Stimulated activated CD4-positive, alpha-beta T cell treated with anti-CD3 and anti-CD28 coated beads, Interleukin-1b, Interleukin-23, amount 100 ng/mL, for 24 hours (primary cell): Measurements from ENCODE around the gene GID4.

Experiments
- DNase-seq, 4 experiments: peaks; one replicate each; pipeline ENCODE4 v3.0.0-alpha.2; 2020; ENCODE audit warnings: low read depth in 4 of 4, low spot score in 1 of 4

Gene GID4

DNA sequence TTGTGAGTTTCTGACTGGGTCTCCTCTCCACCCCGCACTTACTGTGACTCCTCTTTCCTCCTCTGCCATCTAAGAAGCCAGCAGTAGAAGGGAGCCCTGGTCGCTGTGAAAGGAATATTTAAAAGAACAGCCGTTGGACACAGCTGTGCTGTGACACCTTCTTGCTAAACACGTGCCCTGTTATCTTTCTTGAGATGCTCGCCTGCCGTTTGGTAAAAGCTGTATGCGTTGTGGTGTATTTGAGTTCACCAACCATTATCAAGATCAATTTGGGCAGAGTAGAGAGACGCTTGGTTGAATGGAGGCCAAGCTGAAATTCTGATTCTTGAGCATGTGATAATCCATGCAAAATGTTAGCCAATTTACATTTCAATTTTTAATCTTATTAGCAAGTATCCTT, 3.8 kb downstream of the GID4 start:
- no peak for DNase-seq

DNA sequence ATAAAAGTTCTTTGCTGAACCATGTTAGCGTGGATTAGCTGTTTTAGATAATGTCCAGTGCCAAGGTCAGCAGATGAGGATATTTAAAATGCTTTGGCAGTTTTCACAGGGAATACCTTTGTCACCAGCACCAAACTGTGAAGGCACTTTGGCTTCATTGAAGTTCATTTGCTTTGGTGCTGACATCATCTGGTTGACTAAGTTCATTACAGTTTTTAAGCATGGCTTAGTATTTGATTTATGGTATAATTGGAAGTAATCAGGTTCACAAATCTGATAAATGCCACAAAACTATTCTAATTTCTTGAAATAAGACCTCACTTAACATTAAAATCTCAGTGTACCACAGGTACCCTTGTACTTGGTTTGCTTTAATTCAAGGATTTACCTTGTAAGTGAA, 4.3 kb downstream of the GID4 start:
- no peak for DNase-seq

DNA sequence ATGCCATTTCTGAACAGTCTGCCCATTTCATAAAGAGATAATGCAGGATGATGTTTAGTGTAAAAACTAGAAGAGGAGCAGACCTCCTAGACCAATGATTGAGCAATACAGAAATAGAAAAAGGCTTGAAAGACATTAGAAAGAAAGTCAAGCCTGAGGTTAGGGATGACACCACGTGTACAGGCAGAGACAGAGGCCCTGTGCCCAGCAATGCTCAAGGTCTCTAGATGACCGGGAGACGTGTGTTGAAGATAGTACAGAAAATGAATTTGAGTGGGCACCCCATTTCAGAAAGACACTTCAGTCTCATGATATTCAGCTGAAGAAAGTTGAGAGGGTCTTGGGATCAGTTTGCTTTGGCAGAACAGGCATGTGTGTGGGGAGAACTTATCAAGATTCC, 5.4 kb downstream of the GID4 start:
- DNase-seq = no peak

DNA sequence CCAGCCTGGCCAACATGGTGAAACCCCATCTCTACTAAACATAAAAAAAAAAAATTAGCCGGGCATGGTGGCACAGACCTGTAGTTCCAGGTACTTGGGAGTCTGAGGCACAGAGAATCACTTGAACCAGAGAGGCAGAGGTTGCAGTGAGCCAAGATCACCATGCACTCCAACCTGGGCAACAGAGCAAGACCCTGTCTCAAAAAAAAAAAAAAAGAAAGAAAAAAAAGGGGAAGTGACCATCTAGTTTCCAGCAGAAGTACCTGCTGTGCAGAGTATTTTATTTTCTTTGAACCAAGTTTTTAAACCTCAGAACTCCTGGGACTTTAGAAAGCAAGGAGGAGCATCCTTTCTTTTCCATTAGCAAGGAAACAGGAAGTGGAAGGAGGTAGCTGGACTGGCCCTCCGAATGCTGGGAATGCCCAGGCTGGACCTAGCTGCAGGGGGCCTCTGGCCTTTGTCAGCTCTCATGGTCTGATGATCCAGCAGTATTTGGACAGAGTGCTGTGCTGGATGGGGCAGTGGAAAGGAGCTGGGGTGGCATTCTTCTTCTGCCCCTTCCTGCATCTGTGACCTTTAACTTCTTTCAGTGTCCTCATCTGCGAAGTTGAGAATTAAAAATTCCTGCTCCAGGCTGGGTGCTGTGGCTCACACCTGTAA, 6.6 kb downstream of the GID4 start:
- DNase-seq = no peak

DNA sequence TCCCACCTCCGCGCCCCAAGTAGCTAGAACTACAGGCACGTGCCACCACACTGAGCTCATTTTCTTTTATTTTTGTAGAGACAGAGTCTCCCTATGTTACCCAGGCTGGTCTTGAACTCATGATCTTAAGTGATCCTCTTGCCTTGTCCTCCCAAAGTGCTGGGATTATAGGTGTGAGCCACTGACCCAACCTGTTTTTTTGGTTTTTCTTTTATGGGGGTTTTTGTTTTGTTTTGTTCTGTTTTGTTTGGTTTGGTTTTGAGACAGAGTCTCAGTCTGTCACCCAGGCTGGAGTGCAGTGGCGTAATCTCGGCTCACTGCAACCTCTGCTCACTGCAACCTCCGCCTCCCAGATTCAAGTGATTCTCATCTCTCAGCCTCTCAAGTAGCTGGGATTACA, 16.4 kb downstream of the GID4 start:
- no peak for DNase-seq

DNA sequence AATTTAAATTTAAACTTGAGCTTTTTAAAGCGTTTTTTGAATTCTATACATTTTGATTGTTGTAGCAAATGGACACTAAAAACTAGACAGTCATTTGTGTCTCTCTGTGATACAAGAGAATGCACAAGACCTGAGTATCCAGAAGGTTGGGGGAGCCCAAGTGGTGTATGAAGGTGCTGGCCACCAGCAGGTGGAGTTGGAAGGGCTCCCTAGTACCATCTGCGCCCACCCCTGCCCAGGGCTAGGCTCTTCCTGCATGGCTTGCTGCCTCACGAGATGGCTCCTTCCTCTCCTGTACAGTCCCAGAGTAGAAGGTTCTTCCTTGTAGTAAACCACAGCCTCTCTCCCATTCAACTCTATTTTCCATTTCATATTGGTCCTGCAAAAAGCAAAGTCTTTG, 17.0 kb downstream of the GID4 start:
- DNase-seq = no peak

DNA sequence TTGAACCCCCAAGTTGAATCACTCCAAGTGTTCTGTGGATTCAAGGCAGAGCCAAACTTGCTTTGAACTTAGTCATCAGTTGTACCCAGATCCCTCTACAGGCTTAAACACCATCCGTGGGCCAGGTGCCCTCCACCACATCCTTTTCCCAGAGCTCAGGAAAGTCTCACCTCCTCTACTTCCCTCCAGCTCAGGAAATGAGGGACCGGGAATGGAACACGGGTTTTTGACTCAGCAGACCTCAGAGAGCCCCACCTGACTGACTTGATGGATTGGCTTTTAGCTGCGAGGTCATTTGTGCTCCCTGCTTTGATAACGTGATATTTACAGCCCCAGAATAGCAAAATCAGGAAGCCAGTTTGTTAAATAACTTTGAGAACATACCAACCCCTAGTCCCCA, 20.1 kb downstream of the GID4 start:
- DNase-seq = no peak

DNA sequence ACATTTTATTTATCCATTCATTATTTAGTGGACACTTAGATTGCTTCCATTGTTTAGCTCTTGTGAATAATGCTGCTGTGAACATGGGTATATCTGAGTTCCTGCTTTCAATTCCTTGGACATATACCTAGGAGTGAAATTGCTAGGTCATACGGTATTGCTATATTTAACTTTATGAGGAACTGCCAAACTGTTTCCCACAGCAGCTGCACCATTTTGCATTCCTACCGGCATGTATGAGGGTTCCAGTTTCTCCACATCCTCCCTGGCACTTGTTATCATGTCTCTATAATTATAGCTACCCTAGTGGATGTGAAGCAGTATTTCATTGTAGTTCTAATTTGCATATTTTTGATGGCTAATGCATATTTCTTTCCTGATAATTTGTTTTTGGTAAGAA, 24.8 kb downstream of the GID4 start:
- no peak for DNase-seq

DNA sequence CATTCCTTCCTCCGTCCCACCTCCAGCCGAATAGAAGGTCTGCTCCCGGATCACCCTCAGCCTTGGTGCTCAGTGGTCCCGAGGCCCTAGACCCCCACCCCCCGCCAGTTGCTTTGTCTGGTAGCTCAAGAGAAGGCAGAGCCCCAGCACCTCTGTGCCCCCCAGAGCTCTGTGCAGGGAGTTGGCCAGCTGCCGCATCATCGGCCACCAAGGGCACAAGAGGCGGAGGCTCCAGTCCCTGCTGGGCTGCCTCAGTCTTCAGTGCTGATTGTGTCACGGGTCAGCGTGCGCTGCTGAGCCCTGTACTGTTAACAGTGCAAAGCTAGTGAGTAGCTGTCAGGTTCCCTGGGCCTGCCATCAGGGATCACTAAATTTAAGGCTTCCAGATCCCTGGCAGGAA, 26.3 kb downstream of the GID4 start:
- DNase-seq = no peak

DNA sequence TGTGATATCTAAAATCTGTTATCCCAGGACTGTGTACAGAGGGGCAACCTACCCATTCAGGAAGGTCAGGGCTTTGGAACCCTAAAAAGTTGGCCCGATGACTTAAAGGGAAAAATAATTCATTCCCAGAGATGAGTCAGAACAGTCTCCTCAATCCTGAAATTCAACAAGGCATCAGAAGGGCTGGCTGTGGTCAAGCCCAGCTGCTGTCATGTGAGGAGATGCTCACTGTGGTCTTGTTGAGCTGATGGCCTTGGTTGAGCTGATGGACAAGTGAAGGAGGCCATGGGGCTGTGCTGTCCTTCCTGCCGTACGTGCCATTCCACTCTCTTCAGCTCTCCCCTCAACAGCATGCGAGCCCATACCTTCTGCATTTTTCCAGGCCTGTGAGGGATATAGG, 27.7 kb downstream of the GID4 start:
- DNase-seq = no peak

DNA sequence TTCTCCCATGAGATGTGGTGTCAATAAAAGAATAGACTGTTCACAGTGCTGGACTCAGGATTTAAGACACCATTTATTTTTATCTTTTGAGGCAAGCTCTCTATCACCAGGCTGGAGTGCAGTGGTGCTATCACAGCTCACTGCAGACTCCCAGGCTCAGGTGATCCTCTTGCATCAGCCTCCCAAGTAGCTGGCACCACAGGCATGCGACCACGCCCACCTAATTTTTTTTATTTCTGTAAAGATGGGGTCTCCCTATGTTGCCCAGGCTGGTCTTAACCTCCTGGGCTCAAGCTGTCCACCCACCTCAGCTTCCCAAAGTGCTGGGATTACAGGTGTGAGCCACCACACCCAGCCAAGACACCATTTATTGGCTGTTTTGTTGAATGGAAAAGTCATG, 29.9 kb downstream of the GID4 start:
- no peak for DNase-seq

DNA sequence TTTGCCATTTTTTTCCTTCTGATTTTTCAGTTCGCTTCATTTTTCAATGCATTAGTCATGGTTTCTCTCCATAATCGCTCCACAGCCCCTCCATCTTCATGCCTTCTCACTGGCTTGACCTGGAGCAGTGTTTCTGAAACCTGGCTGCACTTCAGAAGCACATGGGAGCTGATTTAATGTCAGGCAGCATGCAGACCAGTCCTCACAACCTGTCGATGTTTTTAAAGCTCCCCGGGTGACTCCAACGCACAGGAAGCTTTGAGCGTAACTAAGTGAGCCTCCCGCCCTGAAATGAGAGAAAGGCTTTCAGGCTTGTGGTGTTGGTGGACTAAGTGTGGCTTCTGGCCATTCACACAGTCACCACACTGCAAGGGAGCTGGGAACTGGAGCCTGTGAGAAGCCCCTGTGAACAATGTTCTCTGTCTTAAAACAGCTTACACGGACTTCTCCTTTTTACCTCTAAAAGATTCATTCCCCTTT, 31.7 kb downstream of the GID4 start:
- DNase-seq = no peak

DNA sequence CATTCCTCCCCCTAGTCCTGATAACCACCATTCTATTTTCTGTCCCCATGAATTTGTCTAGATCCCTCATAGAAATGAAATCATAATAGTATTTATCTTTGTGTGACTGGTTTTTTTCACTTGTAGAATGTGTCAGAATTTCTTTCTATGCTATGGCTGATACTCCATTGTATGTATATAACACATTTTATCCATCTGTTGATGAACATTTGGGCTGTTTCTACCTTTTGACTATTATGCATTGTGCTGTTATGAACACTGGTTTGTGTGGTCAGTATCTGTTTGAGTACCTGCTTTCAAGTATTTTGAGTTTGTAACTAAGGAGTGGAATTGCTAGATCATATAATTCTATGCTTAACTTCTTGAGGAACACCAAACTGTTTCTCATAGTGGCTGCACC, 32.5 kb downstream of the GID4 start:
- DNase-seq = no peak

DNA sequence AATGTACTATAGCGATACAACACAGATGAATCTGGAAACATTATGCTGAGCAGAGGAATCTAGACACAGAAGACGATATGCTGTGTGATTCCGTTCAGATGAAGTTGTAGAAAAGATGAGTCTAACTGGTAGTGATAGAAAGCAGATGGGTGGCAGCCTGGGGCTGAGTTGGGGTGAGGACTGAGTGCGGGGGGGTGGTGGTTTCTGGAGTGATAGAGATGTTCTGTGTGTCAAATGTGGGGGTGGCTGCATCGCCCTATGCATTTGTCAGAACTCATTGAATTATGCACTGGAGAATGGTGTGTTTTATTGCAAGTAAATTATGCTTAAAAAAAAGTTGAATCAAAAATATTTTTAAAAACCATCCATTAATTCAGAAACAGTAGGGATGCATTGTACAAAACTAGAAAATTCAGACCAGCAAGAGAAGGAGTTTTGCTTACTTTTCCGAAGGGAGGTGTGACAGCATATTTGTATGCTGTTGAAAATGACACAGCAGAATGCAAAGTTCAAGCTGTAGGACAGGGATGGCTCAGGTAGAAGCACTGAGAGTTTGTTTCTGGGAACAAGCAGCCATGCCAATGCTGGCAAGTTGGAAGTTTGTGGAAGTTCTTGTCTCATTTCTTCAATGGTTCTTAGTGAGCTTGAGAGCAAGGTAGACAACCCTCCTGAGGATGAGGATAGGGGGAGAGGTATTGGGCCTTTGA, 35.5 kb downstream of the GID4 start:
- DNase-seq = no peak

DNA sequence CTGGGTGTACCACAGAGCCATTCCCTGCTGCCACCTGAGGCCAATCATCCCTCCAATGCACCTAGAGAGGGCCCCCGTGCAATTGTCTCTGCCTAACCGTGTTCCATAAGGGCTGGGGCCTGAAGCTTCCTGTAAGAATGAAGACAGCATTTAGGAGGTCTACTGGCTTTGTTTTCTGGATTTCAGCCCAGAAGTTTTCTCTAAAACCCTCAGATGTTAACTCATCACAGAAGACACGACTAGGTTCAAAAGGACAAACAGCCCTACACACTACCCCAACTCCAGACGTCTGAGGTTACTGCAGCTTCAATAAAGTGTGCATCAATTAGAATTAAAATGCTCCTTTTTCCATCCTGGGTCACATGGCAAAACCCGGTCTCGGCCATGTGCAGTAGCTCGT, 37.7 kb downstream of the GID4 start:
- DNase-seq = no peak

DNA sequence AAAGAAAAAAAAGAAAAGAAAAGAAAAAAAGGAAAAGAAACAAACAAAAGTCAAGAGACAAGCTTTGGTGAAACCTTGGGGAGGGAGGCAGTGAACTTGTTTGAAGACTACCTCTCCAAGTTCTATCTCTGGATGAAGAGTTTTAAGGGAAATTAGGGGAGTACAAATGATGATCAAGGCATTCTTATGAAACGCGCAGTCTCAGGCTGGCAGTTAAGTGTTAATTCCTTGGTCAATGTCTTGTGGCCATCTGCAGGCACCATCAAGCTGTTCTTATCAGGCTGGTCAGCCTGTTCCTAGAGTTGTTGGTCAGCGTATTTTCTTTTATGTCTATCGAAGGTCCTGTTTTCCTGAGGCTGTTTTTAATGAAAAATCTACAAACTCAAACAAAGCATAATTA, 40.3 kb downstream of the GID4 start:
- DNase-seq = no peak

DNA sequence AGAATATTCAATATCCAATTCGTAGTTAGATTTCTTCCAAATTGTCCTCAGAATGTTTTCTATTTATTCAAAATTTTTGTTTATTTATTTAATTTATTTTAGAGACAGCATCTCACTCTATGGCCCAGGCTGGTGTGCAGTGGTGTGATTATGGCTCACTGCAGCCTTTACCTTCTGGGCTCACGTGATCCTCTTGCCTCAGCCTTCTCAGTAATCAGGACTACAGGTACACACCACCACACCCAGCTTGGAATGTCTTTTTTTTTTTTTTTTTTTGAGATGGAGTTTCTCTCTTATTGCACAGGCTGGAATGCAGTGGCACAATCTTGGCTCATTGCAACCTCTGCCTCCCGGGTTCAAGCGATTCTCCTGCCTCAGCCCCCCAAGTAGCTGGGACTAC, 45.0 kb downstream of the GID4 start:
- DNase-seq = no peak

DNA sequence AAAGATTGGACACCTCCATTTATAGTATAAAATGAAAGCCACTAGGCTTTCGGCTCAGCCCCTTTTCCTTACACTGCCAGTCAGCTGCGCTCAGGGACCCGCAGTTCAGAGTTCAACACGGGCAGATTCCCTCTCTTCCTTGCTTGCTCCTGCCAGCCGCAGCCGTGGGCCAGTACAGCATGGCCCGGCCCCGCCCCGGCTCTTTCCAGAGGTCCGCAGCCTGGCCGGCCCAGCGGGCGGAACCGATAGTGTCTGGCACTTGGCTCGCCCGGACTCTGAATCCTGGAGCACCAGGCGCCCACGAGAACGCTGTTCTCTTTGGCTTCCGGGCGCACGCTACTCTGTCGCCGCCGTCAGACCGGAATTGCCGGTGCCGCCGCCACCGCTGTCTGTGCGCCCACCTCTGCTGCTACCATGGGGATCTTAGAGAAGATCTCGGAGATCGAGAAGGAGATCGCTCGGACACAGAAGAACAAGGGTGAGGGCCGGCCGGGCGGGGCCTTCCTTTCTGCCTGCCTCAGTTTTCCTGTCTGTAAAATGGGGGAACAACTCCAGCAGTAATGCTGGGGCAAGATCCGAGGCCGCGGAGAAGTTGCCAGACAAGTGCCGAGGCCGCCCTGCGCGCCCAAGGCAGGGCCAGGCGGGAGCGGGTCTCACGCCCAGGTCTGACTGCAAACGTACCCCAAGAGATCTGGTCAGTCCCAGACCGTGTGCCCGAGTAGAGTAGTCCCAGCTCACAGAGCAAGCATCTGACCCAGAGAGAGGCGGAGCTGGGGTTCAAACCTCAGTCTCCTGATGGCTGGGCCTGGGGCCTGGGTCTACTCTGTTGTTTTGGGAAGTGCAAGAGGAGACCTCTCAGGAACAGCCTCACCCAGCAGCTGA, 48.6 kb downstream of the GID4 start, which contains the start of gene DRG2:
DRG2 (plus strand) TSS at position 339 of the 882 bp plus-strand sequence; CDS start at position 415, 76 bp downstream.
- peak; percentile 79 to 87 (median 83) for DNase-seq

DNA sequence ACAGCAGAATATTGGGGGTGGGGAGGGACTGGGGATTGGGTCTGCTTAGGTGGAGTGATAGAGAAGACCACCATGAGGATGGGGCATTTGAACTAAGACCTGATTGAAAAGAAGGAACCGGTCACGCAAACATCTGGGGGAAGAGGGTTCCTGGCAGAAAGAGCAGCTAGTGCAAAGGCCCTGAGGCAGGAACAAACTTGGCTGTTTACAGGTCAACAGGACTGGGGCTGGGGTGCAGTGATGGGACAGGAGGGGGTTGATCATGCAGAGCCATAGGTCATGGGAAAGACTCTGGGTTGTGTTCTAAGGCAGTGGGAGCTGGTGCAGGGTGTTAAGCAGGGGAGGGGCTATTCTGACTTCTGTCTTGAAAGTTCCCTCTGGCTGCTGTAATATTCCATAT, 50.4 kb downstream of the GID4 start:
- no peak for DNase-seq

DNA sequence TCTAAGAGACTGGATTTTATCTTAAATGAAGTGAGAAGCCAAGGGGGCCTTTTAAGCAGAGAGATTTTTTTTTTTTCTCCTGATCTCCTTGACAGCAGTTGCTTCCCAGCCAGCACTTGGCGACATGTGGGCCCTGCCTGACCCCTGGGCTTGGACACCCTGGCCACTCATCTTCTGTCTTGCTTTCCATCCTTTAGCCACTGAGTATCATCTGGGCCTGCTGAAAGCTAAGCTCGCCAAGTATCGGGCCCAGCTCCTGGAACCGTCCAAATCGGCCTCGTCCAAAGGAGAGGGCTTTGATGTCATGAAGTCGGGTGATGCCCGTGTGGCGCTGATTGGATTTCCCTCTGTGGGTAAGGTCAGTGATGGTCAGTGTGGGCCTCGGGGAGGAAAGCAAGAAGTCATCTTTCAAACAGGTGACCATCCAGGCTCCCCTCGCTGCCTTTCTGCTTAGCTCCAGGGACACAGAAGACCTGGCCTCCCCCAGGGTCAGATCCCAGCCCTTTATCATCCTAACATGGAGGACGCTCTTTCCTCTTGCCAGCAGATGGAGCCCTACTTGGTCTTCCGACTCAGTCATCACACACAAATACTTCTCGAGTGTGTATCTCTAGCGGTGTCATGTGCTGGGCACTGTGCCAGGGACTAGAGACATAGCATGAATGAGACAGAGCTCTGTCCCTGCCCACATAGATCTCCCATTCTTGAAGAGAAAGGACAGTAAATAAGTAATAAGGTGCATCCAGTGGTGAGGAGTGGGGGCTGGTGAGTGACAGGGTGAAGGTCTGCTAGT, 54.6 kb downstream of the GID4 start:
- no peak for DNase-seq

DNA sequence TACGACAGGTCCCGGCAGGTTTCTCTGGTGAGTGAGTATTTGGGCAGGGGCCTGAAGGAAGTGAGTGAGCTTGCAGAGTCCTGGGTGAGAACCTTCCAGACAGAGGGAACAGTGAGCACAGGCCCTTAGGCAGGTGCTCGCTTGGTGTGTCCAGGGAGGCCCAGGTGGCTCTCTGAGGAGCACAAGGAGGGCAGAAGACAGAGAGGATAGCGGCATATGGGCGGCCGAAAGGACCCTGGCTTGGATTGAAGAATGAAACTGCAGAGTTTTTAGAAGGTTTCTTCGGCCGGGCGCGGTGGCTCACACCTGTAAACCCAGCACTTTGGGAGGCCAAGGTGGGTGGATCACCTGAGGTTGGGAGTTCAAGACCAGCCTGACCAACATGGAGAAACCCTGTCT, 55.2 kb downstream of the GID4 start:
- DNase-seq = no peak
